Activated CD4-positive, alpha-beta T cell treated with anti-CD3 and anti-CD28 coated beads, Interleukin-2, amount 50 U/mL, for 16 hours (primary cell): Measurements from ENCODE around the gene MPPED2.
"Not testable (repeated sequence)": the region's sequence is repeated elsewhere in the genome, so short reads cannot be mapped to it uniquely, and the experiment has no call there.

Source experiments
- DNase-seq: peaks from one replicate; pipeline ENCODE4 v3.0.0-alpha.2; 2020

MPPED2 gene

GRCh38 chr11:30578406-30578805 lies 7.7 kb downstream of the MPPED2 start:
- DNase-seq, result no peak

- no peak for DNase-seq
Measured at GRCh38 chr11:30573951-30574350, 12.2 kb downstream of the MPPED2 start.

- no peak for DNase-seq
Measured at GRCh38 chr11:30568931-30569330, 17.2 kb downstream of the MPPED2 start.

GRCh38 chr11:30567644-30568043 lies 18.5 kb downstream of the MPPED2 start:
- DNase-seq, result no peak

GRCh38 chr11:30567120-30567519 lies 19.0 kb downstream of the MPPED2 start:
- DNase-seq, result no peak

GRCh38 chr11:30566482-30566881 lies 19.7 kb downstream of the MPPED2 start:
- no peak for DNase-seq

- no peak for DNase-seq
Measured at GRCh38 chr11:30565027-30565426, 21.1 kb downstream of the MPPED2 start.

- DNase-seq, result no peak
Measured at GRCh38 chr11:30561691-30562415, 24.3 kb downstream of the MPPED2 start.

GRCh38 chr11:30560206-30561106 lies 25.7 kb downstream of the MPPED2 start:
- DNase-seq, result no peak

- no peak for DNase-seq
Measured at GRCh38 chr11:30559004-30559403, 27.1 kb downstream of the MPPED2 start.

- not testable (repeated sequence) for DNase-seq
Measured at GRCh38 chr11:30554587-30554986, 31.6 kb downstream of the MPPED2 start.

- no peak for DNase-seq
Measured at GRCh38 chr11:30553521-30554110, 32.5 kb downstream of the MPPED2 start.

GRCh38 chr11:30552839-30553238 lies 33.3 kb downstream of the MPPED2 start:
- DNase-seq, result no peak

GRCh38 chr11:30550022-30550542 lies 36.1 kb downstream of the MPPED2 start:
- DNase-seq, result no peak

GRCh38 chr11:30549565-30549964 lies 36.6 kb downstream of the MPPED2 start:
- DNase-seq, result no peak

GRCh38 chr11:30546334-30546733 lies 39.8 kb downstream of the MPPED2 start:
- DNase-seq, result no peak

- DNase-seq, result no peak
Measured at GRCh38 chr11:30545507-30545906, 40.6 kb downstream of the MPPED2 start.

GRCh38 chr11:30543066-30543465 lies 43.1 kb downstream of the MPPED2 start:
- DNase-seq, result no peak

GRCh38 chr11:30540781-30541180 lies 45.4 kb downstream of the MPPED2 start:
- no peak for DNase-seq

- no peak for DNase-seq
Measured at GRCh38 chr11:30538251-30538650, 47.9 kb downstream of the MPPED2 start.

GRCh38 chr11:30535818-30536217 lies 50.3 kb downstream of the MPPED2 start:
- no peak for DNase-seq

- no peak for DNase-seq
Measured at GRCh38 chr11:30533445-30533947, 52.7 kb downstream of the MPPED2 start.

GRCh38 chr11:30527566-30527965 lies 58.6 kb downstream of the MPPED2 start:
- no peak for DNase-seq
